Islet precursor cell (in vitro differentiated cells): ENCODE measurements around the gene ARRDC3.

Experiments
- DNase-seq: peaks from one replicate; pipeline ENCODE4 v3.0.0-alpha.2; 2018

ARRDC3 gene

GRCh38 chr5:91383956-91384300 is 811 bp upstream of the ARRDC3 start:
- no peak for DNase-seq

GRCh38 chr5:91382530-91383026 is 539 bp downstream of the ARRDC3 start:
- no peak for DNase-seq

DNA sequence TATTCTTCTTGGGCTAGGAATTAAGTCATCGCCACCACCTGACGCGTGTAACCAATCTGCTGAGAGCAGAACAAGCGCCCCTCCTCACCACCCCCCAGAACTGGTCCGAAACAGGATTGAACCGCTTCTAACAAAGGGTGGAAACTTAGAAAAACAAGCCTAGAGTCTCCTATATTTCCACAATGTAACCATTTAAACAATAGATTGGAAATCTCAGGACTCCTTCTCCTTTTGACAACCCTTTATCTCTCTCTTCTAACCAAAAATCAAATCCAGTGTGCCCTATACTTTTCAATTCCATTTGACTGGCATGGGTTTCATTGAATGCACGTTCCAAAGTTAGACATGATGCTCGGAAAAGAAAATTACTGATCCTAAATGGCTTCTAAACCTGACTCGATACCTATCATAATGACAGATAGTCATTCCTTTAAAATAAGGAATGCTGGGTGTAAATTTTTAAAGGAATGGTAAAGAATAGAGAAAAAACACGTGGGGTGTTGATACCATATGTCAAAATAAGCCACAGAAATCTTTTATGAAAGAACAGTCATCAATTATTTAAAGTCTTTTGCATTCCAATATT is 1.2 kb downstream of the ARRDC3 start:
- DNase-seq: peak; percentile 79

- no peak for DNase-seq
These were observed 1.8 kb downstream of the ARRDC3 start for GRCh38 chr5:91381239-91381773.

DNA sequence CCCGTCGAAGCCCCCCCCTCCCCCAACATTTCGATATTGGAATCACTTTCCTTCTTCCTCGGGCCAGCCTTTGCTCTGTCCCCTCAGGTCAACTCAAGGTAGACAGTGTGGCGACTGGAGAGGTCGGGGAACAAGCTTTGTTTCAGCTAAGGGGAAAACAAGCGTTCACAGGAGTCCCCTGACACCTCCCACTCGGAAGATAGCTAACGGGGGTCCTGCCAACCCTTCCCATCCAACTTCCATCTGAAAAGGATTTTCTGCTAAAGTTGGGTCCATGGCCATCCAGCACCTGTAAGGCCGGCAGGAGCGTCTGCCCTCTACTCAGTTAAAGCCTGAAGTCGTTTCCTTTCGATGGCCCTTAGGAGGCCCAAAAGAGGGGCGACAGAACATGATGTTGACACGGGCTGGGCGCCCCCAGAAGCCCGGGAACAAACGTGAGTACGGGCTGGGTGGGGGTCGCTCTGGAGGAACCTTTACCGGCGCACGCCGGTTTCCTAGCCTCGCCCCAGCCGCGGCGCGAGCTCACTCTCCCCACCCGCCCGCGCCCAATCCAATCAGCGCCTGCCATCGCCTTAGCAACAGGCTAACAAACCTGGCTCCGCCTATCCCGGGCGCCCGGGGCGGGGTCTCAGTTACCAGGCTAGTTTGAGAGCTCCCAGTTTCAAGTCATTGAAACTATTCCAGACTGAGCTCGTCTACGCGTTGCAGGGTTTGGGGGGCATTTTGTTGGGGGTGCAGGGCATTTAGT is 2.5 kb downstream of the ARRDC3 start:
- DNase-seq: peak; percentile 98

GRCh38 chr5:91379914-91380490 is 3.1 kb downstream of the ARRDC3 start:
- peak; percentile 98 for DNase-seq

- no peak for DNase-seq
These were observed 3.7 kb downstream of the ARRDC3 start for GRCh38 chr5:91379246-91379913.

DNA sequence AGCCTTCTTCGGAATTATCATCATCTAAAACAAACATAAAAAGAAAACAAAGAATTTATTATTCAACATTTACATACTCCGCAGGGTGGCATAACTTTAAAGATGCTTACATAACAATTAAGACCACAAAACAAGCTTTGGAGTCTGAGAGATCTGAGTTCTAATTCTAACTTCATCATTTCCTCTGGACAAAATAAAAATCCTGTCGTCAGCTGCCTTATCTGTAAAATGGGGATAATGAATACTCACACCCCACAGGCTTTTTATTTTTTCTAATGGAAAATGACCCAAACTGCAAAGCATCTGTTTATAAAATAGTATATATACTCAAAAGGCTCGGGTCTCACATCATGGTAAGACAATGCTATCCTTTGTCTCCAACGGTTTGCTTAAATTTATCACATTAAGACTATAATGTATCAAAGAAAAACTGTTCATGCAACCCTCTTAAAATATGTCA is 4.3 kb downstream of the ARRDC3 start:
- no peak for DNase-seq

- DNase-seq: no peak
These were observed 8.1 kb downstream of the ARRDC3 start for GRCh38 chr5:91374893-91375520.

DNA sequence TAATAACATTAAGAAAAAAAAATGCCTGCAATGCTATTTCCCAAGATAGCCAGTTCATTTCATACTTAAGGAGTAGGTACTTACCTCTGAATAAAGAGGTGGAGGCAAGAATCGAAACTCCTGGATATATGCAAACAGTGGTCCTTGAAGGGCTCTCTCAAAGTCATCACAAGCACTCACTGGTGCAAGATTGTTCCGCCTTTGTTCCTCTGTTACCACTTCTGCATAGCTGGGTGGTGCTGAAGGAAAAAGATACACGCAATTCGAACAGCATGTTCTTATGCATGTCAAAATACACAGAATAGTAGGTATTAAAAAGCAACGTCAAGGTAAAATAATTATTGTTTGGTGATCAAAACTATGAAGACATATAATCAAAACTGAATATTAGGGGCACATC is 9.5 kb downstream of the ARRDC3 start:
- DNase-seq: no peak

DNA sequence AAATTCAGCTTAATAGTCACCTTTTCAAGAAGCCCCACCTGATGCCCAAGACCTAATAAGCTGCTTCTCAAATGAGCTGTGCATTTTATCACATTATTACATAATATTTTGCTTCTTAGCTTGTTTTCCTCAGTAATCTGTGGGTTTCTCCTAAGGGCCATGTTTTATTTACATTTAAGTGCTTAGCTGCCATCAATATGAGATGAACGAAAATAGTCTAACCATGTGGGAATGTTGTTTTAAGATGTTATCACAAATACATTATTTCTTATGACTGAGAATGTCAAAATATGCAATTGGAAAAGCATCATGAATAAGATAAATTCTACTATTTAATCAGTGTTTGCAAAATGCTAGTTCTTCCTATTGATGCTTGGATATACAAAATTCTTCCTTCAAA is 10.1 kb downstream of the ARRDC3 start:
- no peak for DNase-seq

- no peak for DNase-seq
These were observed 13.6 kb downstream of the ARRDC3 start for GRCh38 chr5:91369480-91369879.

DNA sequence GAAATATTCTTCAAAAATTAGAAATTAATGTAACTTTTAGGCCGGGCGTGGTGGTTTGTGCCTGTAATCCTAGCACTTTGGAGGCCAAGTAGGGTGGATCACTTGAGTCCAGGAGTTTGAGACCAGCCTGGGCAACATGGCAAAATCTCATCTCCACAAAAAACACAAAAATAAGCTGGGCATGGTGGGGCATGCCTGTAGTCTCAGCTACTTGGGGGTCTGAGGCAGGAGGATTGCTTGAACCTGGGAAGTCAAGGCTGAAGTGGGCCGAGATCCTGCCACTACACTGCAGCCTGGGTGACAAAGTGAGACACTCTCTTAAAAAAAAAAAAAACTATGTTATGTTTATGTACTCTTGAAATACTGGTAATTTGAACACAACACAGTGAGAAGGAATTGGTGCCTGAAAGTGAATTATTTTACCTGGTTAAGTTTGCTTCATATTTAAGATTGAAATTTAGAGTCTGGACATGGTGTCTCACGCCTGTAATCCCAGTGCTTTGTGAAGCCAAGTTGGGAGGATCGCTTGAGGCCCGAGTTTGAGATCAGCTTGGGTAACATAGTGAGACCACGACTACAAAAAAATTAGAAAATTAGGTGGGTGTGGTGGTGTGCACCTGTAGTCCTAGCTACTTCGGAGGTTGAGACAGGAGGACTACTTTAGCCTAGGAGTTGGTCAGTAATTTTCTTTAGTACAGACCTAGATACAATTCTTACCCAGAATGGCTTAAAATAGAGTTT is 15.0 kb downstream of the ARRDC3 start:
- no peak for DNase-seq

DNA sequence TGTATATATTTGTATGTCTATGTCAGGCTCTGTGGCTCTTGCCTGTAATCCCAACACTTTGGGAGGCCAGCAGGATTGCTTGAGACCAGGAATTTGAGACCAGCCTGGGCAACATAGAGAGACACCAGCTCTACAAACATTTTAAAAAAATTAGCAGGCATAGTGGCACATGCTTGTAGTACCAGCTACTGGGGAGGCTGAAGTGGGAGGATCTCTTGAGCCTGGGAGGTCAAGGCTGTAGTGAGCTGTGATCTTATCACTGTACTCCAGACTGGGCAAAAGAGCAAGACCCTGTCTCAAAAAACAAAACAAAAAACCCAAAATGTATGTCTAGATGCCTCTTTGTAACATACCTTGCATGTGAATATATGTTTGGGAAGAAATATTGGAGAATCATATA is 15.8 kb downstream of the ARRDC3 start:
- DNase-seq: no peak

GRCh38 chr5:91366551-91366950 is 16.6 kb downstream of the ARRDC3 start:
- DNase-seq: no peak

DNA sequence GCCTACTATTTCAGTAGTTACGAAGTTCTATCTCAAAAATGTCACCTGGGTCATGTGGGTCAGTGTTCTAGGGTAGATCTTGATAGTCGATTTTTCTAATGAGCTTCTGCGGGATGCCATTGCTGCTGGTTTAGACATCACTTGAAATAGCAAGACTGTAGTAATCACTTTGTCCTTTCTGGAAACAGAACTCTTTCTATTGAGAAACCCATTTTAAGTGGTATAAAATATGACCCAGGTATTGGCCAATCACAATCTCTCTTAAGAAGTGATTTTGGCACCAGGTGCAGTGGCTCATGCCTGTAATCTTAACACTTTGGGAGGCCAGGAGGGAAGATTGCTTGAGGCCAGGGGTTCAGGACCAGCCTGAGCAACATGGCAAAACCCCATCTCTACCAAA is 17.6 kb downstream of the ARRDC3 start:
- DNase-seq: no peak

- no peak for DNase-seq
These were observed 20.2 kb downstream of the ARRDC3 start for GRCh38 chr5:91362935-91363334.

- DNase-seq: no peak
These were observed 21.3 kb downstream of the ARRDC3 start for GRCh38 chr5:91361790-91362189.

GRCh38 chr5:91361055-91361701 is 21.9 kb downstream of the ARRDC3 start:
- no peak for DNase-seq

DNA sequence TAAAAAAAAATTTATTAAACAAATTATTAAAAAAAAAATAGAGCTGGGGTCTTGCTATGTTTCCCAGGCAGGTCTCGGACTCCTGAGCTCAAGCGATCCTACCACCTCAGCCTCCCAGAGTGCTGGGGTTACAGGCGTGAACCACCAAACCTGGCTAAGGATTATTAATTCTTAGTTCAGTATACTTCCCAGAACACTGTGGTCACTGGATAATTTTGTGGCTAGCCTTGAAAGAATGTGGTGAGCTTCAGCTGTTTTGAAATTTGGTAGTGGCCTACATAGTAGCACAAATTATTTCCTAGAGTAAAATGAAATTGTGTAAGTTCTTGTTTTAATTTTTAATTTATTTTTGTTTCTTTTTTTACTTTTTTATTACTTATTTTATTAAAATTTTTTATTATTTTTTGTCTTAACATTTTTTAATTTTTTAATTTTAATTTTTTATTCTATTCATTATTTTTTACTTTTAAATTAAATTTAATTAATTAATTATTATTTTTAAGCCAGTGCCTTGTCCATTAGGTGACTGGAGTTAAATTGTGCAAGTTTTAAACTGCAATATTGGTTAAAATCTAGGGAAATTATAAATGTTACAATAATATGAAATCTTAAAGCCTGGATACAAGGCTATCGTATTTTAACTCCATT is 23.0 kb downstream of the ARRDC3 start:
- no peak for DNase-seq

- DNase-seq: no peak
These were observed 25.3 kb downstream of the ARRDC3 start for GRCh38 chr5:91357806-91358205.
